DMS 273 treated with DMSO at 0.1 percent for 48 hours (cell line): ENCODE results near the gene SEMA3E.

Source experiments
- DNase-seq: peaks from one replicate; lab custom pipeline; 2025; lab: John Stamatoyannopoulos, UW

SEMA3E gene

DNA sequence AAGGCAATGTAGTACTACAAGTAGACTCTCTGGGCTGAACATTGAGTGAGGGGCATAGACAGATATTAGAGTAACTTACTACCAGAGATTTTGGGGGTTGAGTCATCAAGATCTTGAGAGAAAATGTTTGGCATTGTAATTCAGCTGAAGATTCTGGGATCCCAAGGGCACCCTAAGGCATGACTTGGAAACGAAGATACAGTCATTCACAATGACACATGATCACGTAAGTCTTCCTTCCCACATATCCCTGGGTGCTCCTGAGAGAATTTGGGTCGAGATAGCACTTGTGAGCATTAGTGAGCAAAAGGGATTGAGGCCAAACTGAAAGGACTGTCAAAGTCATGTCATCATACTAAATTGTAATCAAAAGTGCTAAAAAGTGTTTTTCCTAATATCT lies 293.8 kb downstream of the SEMA3E start:
- DNase-seq = no peak

DNA sequence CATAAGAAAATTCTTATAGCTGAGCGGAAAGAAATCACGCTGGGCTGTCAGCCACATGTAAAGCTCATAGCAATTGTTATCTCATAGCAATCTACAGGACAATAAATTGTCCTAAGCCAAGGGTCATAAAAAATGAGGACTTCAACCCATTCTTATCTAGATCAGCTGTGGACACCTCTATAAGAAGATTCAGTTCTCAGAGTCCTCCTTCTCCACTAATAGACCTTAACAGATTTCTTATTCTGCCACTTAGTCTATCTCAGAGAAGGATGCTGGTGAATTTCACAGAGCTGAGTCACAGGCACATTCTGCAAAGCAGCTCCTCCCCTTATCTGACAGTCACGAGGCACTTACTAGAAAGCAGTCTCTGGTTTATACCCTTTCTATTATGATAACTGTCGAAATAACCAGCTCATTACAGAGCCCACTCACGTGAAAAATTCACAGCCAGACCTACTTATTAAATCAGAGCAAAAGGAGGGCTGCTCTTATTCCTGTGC lies 300.9 kb downstream of the SEMA3E start:
- DNase-seq = no peak

DNA sequence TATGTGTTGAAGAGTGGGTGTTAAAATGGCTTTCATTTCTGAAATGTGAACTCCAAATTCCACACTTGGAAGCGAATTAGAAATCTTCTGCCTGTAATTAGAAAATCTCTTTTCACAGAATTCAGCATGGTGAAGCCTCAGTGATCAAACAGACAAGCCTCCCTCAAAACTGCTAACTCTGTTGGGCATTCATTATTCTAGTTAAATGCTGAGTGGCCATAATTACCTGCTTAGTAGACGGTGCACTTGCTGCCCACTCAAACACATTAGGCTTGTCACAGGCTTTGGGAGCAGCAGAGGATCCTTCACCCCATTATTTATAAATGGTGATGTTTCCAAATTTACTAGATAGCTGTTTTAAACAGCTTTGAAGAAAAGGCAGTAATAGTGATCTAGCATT lies 309.0 kb downstream of the SEMA3E start:
- no peak for DNase-seq

DNA sequence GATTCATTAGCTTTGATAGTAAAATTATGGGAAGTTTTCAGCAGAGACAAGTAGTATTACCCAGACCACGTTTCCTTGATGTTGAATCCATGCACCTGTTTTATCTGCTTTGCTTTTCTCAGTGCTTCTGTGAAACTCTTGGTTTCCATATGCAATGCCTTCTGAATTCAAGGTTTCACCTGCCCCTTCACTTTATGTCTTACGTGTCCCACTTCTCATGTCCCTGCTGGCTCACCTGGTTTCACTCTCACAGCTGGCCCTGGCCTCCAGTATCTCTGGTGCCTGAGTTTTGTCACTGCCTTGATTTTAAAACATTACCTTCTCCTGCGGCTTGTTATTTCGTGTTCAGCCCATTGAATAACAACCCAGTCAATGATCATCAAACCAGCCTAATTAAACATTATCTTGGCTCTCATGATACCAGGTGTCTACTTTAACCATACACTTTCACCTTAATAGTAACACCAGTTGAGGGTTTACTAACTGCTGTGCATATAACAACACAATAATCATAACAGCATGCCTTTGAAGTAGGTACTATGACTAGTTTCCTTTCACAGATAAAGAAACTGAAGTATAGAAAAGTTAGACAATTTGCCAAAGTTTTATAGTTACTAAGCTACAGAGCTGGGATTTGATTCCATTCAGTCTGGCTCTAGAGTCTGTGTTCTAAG lies 310.5 kb downstream of the SEMA3E start:
- no peak for DNase-seq

DNA sequence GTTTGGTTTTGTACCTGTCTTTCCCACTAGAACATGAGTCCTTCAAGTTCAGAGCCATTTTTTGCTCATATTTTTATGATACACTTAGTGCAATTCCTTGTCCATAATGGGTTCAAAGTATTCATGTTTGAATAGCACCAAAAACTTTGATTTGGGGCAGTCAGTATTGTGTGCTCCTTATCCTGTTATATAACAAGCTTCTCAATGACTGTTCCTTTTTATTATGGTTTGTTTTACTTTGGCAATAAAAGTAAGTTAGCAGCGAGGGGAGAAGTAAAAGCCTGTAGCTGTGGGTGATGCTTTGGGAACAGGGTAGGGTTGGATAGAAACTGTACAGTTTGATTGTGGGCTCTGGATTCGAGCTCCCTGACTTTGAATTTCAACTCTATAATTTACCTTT lies 311.9 kb downstream of the SEMA3E start:
- no peak for DNase-seq

DNA sequence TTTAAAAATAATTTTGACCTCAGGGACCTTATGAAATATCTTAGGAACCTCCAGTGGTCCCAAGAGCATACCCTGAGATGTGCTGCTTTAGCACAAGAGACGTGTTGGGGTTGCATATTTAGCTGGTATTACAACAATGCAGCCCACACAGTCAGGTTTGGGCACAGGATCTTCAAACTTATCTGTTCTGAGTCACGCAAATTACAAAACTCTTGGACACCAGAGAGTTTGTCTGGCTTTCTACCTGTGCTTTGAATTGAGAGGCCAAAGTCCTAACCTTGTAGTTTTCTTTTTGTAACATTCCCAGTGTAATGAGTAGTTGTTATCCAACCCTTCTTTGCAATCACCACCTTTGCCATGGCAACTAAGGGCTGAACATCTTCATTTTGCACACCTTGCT lies 322.7 kb downstream of the SEMA3E start:
- DNase-seq = no peak

DNA sequence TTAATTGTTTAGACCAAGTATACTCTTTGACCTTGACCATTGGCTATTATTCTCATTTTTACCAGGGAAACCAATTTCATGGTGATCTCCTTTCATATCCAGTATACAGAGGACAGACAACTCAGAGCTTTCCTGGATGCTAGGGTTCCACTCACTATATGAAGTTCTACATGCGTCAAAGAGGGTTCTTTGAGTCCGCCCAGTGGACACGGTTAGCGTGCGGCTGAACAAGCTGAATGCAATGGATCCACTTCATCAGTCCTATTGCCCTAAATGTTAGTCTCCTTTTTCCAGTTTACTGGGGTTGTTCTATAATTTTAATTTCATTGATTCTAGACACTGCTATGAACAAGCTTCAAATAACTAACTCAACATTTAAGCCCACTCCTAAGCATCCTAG lies 323.9 kb downstream of the SEMA3E start:
- DNase-seq = no peak

DNA sequence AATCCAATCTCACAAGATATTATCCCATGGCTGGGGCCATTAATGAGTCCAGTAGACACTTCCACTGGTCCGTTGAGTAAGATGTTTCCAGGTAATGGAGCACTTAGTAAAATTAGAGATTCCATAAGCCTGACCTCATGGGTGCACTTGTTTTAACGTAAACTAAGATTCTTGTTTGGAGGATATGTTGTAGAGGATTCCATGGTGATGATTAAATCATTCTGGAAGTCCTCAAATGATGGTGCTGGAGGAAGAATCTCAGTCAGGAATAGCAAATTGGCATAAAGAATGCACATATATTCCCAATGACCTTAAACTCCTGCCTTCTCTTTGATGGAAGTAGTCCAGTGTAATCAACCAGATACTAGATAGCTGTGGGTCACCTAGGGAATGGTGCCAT lies 324.3 kb downstream of the SEMA3E start:
- no peak for DNase-seq

DNA sequence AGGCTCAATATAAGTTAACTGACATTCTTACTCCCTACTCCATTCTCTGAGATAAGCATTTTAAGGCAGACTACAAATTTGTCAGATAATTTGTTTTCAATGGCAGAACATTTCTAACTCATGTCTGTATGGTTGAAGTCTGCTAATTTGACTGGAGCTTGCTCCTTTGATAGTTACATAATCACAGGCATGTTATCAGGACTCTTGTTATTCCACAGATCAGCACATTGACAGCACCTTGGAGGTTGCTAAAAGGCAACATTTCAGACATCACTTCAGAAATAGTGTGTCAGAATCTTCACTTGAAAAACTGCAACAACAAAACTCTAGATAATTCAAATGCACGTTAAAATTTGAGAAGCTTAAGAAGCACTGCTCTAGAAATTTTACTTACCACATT lies 327.9 kb downstream of the SEMA3E start:
- no peak for DNase-seq

DNA sequence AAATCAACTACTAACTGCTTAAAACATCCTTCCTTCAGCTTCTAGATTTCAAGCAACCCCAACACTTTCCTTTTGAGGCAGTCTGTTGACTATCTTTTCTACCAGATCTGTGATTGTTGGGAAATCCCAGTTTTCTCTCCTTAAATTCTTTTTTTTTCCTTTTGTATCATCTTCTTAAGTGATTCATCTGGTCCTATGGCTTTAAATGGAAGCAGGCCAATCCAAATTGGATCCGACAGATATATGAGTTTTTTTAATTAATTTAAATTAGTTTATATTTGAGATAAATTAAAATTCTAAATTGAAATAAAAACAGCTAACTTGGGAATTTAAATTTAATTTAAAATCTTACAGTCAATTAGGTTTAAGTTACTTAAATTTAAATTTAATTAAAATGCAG lies 335.0 kb downstream of the SEMA3E start:
- no peak for DNase-seq
